ENCODE results near the gene BHLHE23. TPM values are rescaled to one million over a fixed set of nuclear protein-coding genes. Genes with fewer than 3 reads are reported as not detected.

Gene BHLHE23
- total and polyA plus RNA-seq, 5 experiments from 2014 or later, result not detected

DNA sequence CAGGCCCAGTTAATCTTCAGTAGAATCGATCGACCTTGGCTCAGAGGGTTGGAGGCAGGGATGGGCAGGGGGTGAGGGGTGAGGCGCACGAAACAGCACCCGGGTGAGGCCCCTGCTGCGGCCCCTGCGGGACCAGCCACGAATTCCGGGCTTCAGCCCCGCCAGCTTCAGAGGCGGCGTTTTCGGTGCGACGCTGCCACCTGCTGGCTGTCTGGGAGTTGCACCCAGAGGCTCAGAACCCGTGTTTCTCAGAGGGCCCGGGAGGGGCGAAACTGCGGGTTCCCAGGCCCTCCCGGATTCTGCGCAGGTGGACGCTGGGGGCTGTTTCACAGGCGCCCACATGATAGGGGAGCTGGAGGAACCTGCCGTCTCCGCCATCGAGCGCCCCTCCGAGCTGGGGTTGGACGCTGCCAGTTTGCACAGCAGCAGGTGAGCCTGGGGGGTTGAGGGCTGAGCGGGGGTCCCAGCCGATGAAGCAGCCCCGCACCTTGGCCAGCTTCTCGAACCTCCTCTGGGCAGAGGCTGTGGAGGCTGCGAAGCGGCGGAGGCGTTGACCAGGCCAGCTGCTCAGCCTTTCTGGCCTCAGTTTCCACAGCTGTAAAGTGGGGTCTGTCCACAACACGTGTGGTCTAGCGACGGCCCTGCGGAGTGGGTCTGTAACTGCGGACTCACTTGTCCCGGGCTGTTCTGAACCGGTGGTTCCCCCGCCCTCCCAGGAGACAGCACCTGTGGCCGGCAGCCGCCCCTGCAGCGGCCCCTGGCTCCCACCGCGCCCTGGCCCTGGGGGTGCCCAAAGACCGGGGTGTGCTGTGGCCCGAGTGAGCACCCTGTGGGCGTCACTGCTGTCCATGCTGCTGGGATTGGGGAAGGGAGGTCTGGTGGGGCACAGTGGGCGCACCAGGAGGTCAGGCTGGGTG is 2.5 kb upstream of the BHLHE23 start:
- Mint-ChIP-seq H3K27ac (peak overlapping the region in 6 of 10 donors; percentile 22 to 96 (median 92)), H3K27me3 (peaks cover 6 to 74% (median 24%) of the 10 kb centered on the region in 5 donors), H3K4me1 (peaks cover 18 to 33% (median 30%) of the 10 kb centered on the region in 4 donors)

DNA sequence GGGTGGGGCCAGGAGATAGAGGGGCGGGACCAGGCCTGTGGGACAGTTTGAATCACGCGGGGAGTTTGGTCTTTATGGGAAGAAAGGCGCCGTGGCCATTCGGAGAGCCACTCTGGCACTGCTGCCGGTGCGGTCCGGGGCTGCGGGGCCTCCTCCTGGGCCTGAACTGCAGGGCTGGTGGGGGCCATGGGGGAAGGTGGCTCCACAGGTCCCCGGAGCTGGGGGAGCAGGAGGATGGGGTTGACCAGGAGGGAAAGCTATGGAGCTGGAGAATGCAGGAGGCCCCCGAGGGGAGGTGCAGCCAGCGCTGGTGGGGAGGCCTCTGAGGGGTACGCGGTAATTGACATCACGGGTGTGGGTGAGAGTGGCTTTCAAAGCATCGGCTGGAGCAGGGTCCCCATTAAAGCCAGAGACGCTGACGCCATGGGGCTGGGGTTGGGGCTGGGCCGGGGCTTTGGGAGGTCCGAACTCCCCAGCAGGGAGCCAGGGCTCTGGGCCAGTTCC is 1.8 kb upstream of the BHLHE23 start:
- POLR2A ChIA-PET, result interaction anchor here (0.7 to 2.0 kb wide), 8 partner anchors 20 to 121 kb away, joined by 3 to 9 read pairs (median 3); partner anchors contain the start of gene GID8
- H3K4me1 Mint-ChIP-seq, result peaks cover 18 to 33% (median 30%) of the 10 kb centered on the region in 4 donors
- peak overlapping the region in 9 of 10 donors; percentile 59 to 87 (median 72) for H3K4me3 Mint-ChIP-seq
- peak overlapping the region in 3 of 10 donors; percentile 31 to 75 (median 31) for H3K27ac Mint-ChIP-seq
- DNase-seq (no peak), ATAC-seq (no peak)
- peaks cover 2 to 13% (median 9%) of the 10 kb centered on the region in 9 donors for H3K9me3 Mint-ChIP-seq
- peaks cover 0 to 12% (median 4%) of the 10 kb centered on the region in 3 donors for H3K36me3 Mint-ChIP-seq
- H3K27me3 Mint-ChIP-seq, result peaks cover 11 to 72% (median 26%) of the 10 kb centered on the region in 5 donors

More for the DNA sequence above, 2.5 kb upstream of the BHLHE23 start:
- Mint-ChIP-seq H3K9me3 (peaks cover 2 to 20% (median 11%) of the 10 kb centered on the region in 9 donors), H3K36me3 (peaks cover 0 to 19% (median 7%) of the 10 kb centered on the region in 3 donors), H3K4me3 (peak overlapping the region; percentile 39 to 96 (median 89))
- DNase-seq (peak; percentile 73 to 91 (median 82)), ATAC-seq (peak; percentile 66 to 67)
- POLR2A ChIA-PET, result interaction anchor here (0.7 to 2.0 kb wide), 7 partner anchors 19 to 122 kb away, joined by 3 to 9 read pairs (median 3); partner anchors contain the start of gene GID8

DNA sequence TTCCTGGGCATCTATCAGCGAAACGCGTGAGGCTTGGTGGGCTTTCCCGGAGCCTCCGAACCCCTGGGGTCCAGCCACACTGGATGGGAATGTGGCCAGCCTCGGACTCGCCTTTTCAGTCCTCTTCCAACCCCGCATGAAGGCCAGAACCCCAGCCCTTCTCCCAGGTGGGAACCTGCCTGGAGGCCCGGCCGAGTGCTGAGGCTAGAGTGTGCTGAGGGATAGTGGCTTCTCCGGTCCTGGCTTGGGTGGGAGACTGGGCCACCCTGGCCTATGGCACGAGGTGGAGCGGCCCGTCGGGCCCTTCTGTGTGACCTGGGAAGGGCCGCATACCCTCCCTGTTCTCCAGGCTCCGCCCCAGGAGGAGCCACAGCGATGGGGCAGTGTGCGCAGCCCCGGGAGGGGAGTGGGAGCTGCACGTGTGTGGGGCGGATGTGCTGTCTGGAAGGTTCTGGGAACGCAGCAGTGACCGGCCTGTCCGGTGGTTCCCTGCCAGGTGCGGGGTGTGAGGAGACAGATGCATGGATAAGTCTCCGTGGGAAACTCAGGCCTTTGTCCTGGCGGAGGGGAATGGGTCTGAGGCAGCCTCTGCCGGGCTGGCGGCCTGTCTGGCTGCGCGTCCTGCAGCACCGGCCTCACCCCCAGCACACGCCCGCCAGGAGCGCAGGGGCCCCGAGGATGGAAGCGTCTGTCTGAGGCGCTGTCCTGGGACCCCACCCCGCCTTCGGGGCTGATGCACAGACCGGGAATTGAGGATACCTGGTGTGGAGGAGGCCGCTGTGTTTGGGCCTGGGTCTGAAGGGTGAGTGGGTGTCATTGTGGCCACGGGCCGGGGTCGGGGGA is 1.1 kb upstream of the BHLHE23 start:
- peaks cover 0 to 6% (median 2%) of the 10 kb centered on the region in 9 donors for H3K9me3 Mint-ChIP-seq
- peaks cover 17 to 74% (median 32%) of the 10 kb centered on the region in 5 donors for H3K27me3 Mint-ChIP-seq
- no peak for DNase-seq
- H3K4me1 Mint-ChIP-seq, result peaks cover 18 to 33% (median 30%) of the 10 kb centered on the region in 4 donors
- no peak for ATAC-seq
- peaks cover 0 to 5% (median under 1%) of the 10 kb centered on the region in 3 donors for H3K36me3 Mint-ChIP-seq
- POLR2A ChIA-PET, result interaction anchor here (0.7 to 1.8 kb wide), 6 partner anchors 30 to 214 kb away, joined by 3 to 5 read pairs (median 3); partner anchors contain the start of gene GID8
- peak overlapping the region in 2 of 10 donors; percentile 31 to 80 for H3K27ac Mint-ChIP-seq
- peak overlapping the region in 9 of 10 donors; percentile 8 to 87 (median 72) for H3K4me3 Mint-ChIP-seq

DNA sequence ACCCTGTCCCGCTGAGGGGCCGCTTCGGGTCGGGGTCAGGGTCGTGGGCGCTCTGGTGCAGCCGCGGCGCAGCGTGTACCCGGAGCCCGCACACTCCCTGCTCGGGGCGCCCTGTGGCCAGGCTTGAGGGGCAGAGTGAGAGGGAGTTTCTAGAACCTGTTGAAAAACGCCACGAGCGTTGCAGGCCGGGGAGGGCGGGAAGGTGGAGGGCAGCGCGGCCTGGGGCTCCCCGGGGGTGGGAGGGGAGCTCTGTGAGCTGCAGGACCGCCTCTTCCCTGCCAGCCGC is 539 bp upstream of the BHLHE23 start:
- Mint-ChIP-seq H3K27ac (no peak overlapping the region), H3K4me3 (peak overlapping the region in 6 of 10 donors; percentile 12 to 87 (median 59)), H3K9me3 (peaks cover 0 to under 1% (median 0%) of the 10 kb centered on the region in 9 donors), H3K36me3 (no peaks in the 10 kb centered on the region), H3K27me3 (peaks cover 21 to 75% (median 37%) of the 10 kb centered on the region in 5 donors), H3K4me1 (peaks cover 18 to 33% (median 30%) of the 10 kb centered on the region in 4 donors)
- POLR2A ChIA-PET, result interaction anchor here (1.6 kb wide), 1 partner anchor 69 kb away, joined by 3 read pairs; the partner anchor contains the start of gene GID8
- ATAC-seq (no peak), DNase-seq (no peak)

DNA sequence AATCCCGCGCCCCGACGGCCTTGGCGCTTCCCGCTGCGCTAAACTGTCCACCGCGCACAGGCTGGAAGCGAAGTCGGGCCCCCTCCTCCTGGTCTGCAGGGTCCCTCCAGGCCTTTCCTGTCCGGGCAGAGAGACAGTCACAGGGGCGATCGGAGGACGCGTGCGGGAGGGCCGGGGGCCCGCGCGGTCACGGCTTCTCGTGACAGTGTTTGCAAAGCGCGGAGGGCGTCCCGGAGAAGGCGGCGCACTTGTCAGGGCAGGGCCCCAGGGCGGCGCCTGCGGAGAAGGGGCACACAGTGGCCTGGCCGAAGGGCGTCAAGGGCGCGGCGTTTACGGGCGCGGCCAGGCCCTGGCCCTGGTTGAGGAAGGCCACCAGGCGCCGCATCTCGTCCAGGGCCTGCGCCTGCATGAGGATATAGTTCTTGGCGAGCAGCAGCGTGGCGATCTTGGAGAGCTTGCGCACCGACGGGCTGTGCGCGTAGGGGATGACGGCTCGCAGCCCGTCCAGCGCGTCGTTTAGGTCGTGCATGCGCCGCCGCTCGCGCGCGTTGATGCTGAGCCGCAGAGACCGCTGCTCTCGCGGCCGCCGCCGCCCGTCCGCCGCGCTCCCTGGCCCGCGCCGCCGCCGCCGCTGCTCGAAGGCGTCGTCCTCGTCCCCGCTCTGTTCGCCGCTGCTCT is 763 bp downstream of the BHLHE23 start:
- H3K4me1 Mint-ChIP-seq, result peaks cover 18 to 31% (median 30%) of the 10 kb centered on the region in 4 donors
- peaks cover 23 to 73% (median 41%) of the 10 kb centered on the region in 5 donors for H3K27me3 Mint-ChIP-seq
- H3K4me3 Mint-ChIP-seq, result peak overlapping the region in 8 of 10 donors; percentile 4 to 65 (median 26)
- DNase-seq, result peak in 1 of 10 donors; percentile 15
- H3K9me3 Mint-ChIP-seq, result no peaks in the 10 kb centered on the region
- H3K27ac Mint-ChIP-seq, result no peak overlapping the region
- no peak for ATAC-seq
- H3K36me3 Mint-ChIP-seq, result no peaks in the 10 kb centered on the region
- POLR2A ChIA-PET, result interaction anchor here (1.6 kb wide), 1 partner anchor 68 kb away, joined by 3 read pairs; the partner anchor contains the start of gene GID8

DNA sequence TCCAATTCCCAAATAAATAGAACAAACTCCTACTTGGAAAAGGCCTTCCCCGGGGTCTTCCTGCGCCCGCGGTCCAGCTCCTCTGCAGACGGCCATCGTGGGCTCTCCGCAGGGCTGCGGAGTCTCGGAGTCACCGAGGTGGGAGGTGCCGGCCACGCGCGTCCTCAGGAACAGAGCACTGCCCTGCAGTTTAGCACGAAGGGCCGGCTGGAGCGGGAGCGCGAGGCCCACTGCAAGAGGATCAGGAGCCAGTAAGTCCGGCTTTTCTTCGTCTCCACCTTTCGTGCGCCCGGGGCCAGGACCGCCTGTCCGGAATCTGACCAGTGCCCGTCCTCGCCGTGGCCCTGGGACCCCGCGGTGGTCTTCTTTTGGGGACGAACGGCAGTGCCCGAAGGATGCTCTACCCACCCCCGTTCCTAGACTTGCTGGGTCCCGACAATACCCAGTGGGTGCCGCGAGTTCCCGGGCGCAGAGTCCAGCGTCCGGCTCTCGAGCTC is 1.4 kb downstream of the BHLHE23 start:
- Mint-ChIP-seq H3K36me3 (no peaks in the 10 kb centered on the region), H3K9me3 (no peaks in the 10 kb centered on the region), H3K4me3 (peak overlapping the region in 5 of 10 donors; percentile 22 to 65 (median 56)), H3K27me3 (peaks cover 26 to 75% (median 41%) of the 10 kb centered on the region in 5 donors), H3K27ac (no peak overlapping the region), H3K4me1 (peaks cover 17 to 28% (median 28%) of the 10 kb centered on the region in 4 donors)
- no peak for DNase-seq
- POLR2A ChIA-PET, result no interaction called here
- ATAC-seq, result no peak

DNA sequence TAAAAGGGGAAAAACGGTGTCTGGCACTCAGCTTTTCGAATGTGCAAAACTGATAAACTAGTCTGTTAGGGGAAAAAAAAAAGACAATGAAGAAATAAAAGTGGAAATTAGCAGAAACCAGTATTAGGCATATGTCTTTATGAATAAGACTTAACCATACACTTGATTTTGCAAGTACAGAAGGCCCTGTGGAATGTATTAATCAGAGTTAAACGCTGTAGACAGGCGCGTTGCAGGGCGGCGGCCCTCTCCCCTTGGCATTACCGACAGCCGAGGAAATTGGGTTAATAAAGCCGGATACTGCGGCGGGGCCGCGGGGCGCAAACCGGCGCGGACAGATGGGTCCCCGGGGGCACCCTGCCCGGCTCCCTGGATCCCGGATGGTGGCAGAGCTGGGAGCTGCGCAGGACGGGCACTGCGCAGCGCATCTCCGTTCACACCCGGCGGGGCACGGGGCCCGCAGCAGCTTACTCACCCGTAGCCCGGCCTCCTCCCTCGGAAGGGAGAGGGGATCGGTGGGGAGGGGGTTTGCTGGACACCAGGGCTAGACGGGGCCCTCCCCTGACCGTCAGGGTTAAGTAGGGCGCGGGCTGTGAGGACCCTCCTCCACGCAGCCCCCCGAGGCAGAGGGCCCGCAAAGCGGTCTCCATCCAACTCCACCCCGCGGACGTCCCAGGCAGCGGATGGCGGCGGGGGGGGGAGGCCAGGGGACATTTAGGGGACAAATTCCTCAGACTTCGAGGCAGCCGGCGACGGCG is 2.0 kb downstream of the BHLHE23 start:
- H3K9me3 Mint-ChIP-seq, result no peaks in the 10 kb centered on the region
- POLR2A ChIA-PET, result interaction anchor here (1.0 kb wide), 1 partner anchor 26 kb away, joined by 4 read pairs; no protein-coding TSS in a partner anchor
- H3K27ac Mint-ChIP-seq, result peak overlapping the region in 1 of 10 donors; percentile 33
- DNase-seq (no peak), ATAC-seq (no peak)
- H3K36me3 Mint-ChIP-seq, result no peaks in the 10 kb centered on the region
- peak overlapping the region in 5 of 10 donors; percentile 7 to 63 (median 32) for H3K4me3 Mint-ChIP-seq
- H3K27me3 Mint-ChIP-seq, result peaks cover 26 to 74% (median 47%) of the 10 kb centered on the region in 5 donors
- H3K4me1 Mint-ChIP-seq, result peaks cover 14 to 24% (median 21%) of the 10 kb centered on the region in 4 donors

DNA sequence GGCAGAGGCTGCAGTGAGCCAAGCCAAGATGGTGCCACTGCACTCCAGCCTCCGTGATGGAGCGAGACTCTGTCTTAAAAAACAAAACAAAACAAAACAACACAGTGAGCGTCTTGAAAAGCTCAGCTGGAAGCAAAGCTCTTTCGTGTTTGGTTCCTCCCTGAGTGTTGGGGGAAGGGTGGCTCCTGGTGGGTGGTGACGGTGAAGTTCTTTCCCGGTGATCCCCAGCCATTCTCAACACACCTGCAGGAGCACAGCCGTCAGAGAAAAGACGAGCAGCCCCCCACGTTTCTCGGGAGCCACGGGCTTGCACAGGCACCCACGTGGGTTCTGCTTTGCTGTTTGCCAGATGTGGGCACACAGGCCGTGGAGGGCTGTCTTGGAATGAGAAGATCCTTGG is 3.2 kb downstream of the BHLHE23 start:
- Mint-ChIP-seq H3K4me3 (peak overlapping the region in 2 of 10 donors; percentile 20 to 65), H3K27ac (no peak overlapping the region), H3K4me1 (peaks cover 10 to 20% (median 13%) of the 10 kb centered on the region in 4 donors), H3K27me3 (peaks cover 25 to 74% (median 46%) of the 10 kb centered on the region in 5 donors), H3K9me3 (no peaks in the 10 kb centered on the region), H3K36me3 (no peaks in the 10 kb centered on the region)
- DNase-seq (no peak), ATAC-seq (no peak)
- POLR2A ChIA-PET, result no interaction called here

DNA sequence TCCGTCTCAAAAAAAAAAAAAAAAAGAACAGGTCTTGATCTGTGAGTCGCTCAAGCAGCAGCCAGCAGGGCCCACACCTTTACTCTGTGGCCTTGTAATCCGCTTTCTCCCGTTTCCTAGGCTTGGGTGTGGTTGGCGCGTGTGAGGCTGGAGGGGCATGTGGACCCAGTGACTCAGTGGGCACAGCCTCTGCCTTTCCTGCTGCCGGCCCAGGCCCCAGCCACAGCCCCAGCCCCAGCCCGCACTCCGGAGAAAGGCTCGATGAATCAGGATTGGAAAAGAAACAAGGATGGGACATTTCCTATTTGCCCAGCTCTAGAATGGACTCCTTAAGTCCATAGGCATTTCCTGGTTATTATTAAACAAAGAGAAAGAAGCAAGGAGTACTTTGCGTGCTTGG is 4.3 kb downstream of the BHLHE23 start:
- Mint-ChIP-seq H3K4me3 (peak overlapping the region in 1 of 10 donors; percentile 18), H3K4me1 (peaks cover 4 to 16% (median 6%) of the 10 kb centered on the region in 4 donors), H3K27me3 (peaks cover 27 to 65% (median 51%) of the 10 kb centered on the region in 5 donors), H3K27ac (no peak overlapping the region), H3K9me3 (no peaks in the 10 kb centered on the region), H3K36me3 (no peaks in the 10 kb centered on the region)
- POLR2A ChIA-PET, result interaction anchor here (0.7 kb wide), 1 partner anchor 67 kb away, joined by 3 read pairs; no protein-coding TSS in a partner anchor
- ATAC-seq, result no peak
- no peak for DNase-seq

DNA sequence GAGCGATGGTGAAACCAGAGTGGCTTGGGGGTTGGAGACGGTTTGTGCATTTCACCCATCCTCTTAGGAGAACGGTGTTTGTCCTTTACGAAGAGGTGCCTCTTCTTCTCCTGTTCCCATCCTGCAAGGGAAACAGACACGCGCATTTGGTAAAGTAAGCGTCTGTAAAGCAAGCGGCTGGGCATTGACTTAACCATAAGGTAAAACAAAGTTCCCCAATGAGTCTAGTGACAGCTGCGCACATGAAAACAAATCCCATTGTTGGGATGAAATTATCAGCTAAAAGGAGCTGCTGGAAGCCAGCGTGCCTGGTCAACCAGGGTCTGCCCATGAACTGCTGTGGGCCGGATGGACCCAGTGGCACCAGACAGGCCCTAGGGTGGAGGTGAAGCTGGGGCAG is 5.8 kb downstream of the BHLHE23 start:
- H3K27me3 Mint-ChIP-seq, result peaks cover 27 to 68% (median 51%) of the 10 kb centered on the region in 5 donors
- no peak for DNase-seq
- H3K9me3 Mint-ChIP-seq, result no peaks in the 10 kb centered on the region
- H3K4me1 Mint-ChIP-seq, result peaks cover 4 to 15% (median 5%) of the 10 kb centered on the region in 4 donors
- POLR2A ChIA-PET, result interaction anchor here (1.4 kb wide), 1 partner anchor 32 kb away, joined by 6 read pairs; no protein-coding TSS in a partner anchor
- H3K27ac Mint-ChIP-seq, result no peak overlapping the region
- no peak for ATAC-seq
- H3K4me3 Mint-ChIP-seq, result no peak overlapping the region
- H3K36me3 Mint-ChIP-seq, result no peaks in the 10 kb centered on the region
